Eye (tissue), 1 donor: ENCODE results near the gene FXYD6.

Experiments used
- DNase-seq: peaks from one replicate; pipeline ENCODE4 v3.0.0-alpha.2; 2015

FXYD6 gene

GRCh38 chr11:117909611-117910382, 33.3 kb upstream of the FXYD6 start:
- DNase-seq: no peak

- DNase-seq: no peak
These were observed 32.6 kb upstream of the FXYD6 start for GRCh38 chr11:117908959-117909610.

GRCh38 chr11:117908109-117908895, 31.8 kb upstream of the FXYD6 start:
- no peak for DNase-seq

GRCh38 chr11:117907276-117908108, 31.0 kb upstream of the FXYD6 start:
- peak; percentile 90 for DNase-seq

GRCh38 chr11:117906710-117907109, 30.3 kb upstream of the FXYD6 start:
- DNase-seq: no peak

- no peak for DNase-seq
These were observed 29.7 kb upstream of the FXYD6 start for GRCh38 chr11:117906126-117906525.

- DNase-seq: no peak
These were observed 29.1 kb upstream of the FXYD6 start for GRCh38 chr11:117905524-117905923.

GRCh38 chr11:117903505-117904382, 27.3 kb upstream of the FXYD6 start:
- DNase-seq: no peak

- DNase-seq: no peak
These were observed 25.8 kb upstream of the FXYD6 start for GRCh38 chr11:117902001-117902845.

GRCh38 chr11:117901601-117902000, 25.1 kb upstream of the FXYD6 start:
- DNase-seq: no peak

GRCh38 chr11:117900720-117901440, 24.4 kb upstream of the FXYD6 start:
- no peak for DNase-seq

- DNase-seq: no peak
These were observed 23.7 kb upstream of the FXYD6 start for GRCh38 chr11:117900121-117900648.

- no peak for DNase-seq
These were observed 21.6 kb upstream of the FXYD6 start for GRCh38 chr11:117898059-117898458.

GRCh38 chr11:117892651-117893050, 16.2 kb upstream of the FXYD6 start:
- DNase-seq: no peak

- no peak for DNase-seq
These were observed 14.9 kb upstream of the FXYD6 start for GRCh38 chr11:117891362-117891761.

GRCh38 chr11:117888139-117888566, 11.7 kb upstream of the FXYD6 start:
- no peak for DNase-seq

GRCh38 chr11:117887431-117888138, 11.1 kb upstream of the FXYD6 start:
- DNase-seq: peak; percentile 76

GRCh38 chr11:117885777-117886176, 9.3 kb upstream of the FXYD6 start:
- DNase-seq: no peak

- DNase-seq: no peak
These were observed 8.5 kb upstream of the FXYD6 start for GRCh38 chr11:117884994-117885393.
